HepG2 (cell line): Measurements from ENCODE around the gene GPLD1. TPM values are rescaled to one million over a fixed set of nuclear protein-coding genes. Genes with fewer than 3 reads are reported as not detected.
A peak's percentile ranks its signal among the peaks of the same experiment; 100 is the strongest.

Experiments used
- CBX1 ChIP-seq: IDR thresholded peaks from one replicate; pipeline ENCODE4 v1.6.1; 2016; ENCODE audit warnings: antibody characterized with exemption, low read depth
- CSRNP2 ChIP-seq: sonication (generic); formaldehyde crosslinking; conservative IDR thresholded peaks from 2 replicates; pipeline ENCODE4 v1.8.0; 2022; ENCODE audit warnings: low read depth, missing genetic modification reagents
- CTCF ChIP-seq: sonication (generic); formaldehyde crosslinking; IDR thresholded peaks from 2 replicates; pipeline ENCODE4 v1.5.0; 2020; ENCODE audit warnings: mild to moderate bottlenecking, missing genetic modification reagents, moderate library complexity
- E2F2 ChIP-seq: sonication (generic); formaldehyde crosslinking; IDR thresholded peaks from 2 replicates; pipeline ENCODE4 v1.4.0; 2020; ENCODE audit warnings: missing genetic modification reagents, borderline replicate concordance
- FLYWCH1 ChIP-seq: sonication (generic); formaldehyde crosslinking; IDR thresholded peaks from 2 replicates; pipeline ENCODE4 v1.8.1; 2023; ENCODE audit warnings: mild to moderate bottlenecking, missing genetic modification reagents
- HNF1B ChIP-seq: sonication (generic); formaldehyde crosslinking; IDR thresholded peaks from 2 replicates; pipeline ENCODE4 v1.5.1; 2020; ENCODE audit warnings: mild to moderate bottlenecking, moderate library complexity, missing genetic modification reagents
- ISL2 ChIP-seq: sonication (generic); formaldehyde crosslinking; IDR thresholded peaks from 2 replicates; pipeline ENCODE4 v1.5.0; 2020; ENCODE audit warnings: missing genetic modification reagents
- KDM3A ChIP-seq: IDR thresholded peaks from 2 replicates; pipeline ENCODE4 v1.6.1; 2018; ENCODE audit warnings: low read depth, missing compliant biosample characterization
- MED13 ChIP-seq: sonication (generic); formaldehyde crosslinking; IDR thresholded peaks from 2 replicates; pipeline ENCODE4 v1.5.0; 2020; ENCODE audit warnings: missing genetic modification reagents
- NRL ChIP-seq: sonication (generic); formaldehyde crosslinking; IDR thresholded peaks from 2 replicates; pipeline ENCODE4 v1.5.0; 2020; ENCODE audit warnings: missing genetic modification reagents, mild to moderate bottlenecking, moderate library complexity, borderline replicate concordance
- PAX8 ChIP-seq: sonication (generic); formaldehyde crosslinking; IDR thresholded peaks from 2 replicates; pipeline ENCODE4 v1.8.0; 2022; ENCODE audit warnings: mild to moderate bottlenecking, missing genetic modification reagents, borderline replicate concordance
- POLR2AphosphoS2 ChIP-seq: IDR thresholded peaks from 2 replicates; pipeline ENCODE4 v1.6.1; 2011; ENCODE audit warnings: low read depth, low read length, improper control_type of control experiment
- RBFOX2 ChIP-seq: fragments of 200-400 bp; formaldehyde crosslinking; IDR thresholded peaks from 2 replicates; pipeline ENCODE4 v1.6.1; 2017; ENCODE audit warnings: low read depth, mild to moderate bottlenecking, low read length
- RFX3 ChIP-seq: IDR thresholded peaks from 2 replicates; pipeline ENCODE4 v1.6.1; 2016; ENCODE audit warnings: missing biosample characterization, missing genetic modification reagents
- TCF7 ChIP-seq: sonication (generic); IDR thresholded peaks from 2 replicates; pipeline ENCODE4 v1.6.1; 2016; ENCODE audit warnings: antibody characterized with exemption, low read depth
- THRA ChIP-seq: sonication (generic); formaldehyde crosslinking; IDR thresholded peaks from 2 replicates; pipeline ENCODE4 v1.4.0; 2020; ENCODE audit warnings: missing genetic modification reagents, borderline replicate concordance
- ZIK1 ChIP-seq: sonication (generic); formaldehyde crosslinking; IDR thresholded peaks from 2 replicates; pipeline ENCODE4 v1.5.0; 2020; ENCODE audit warnings: mild to moderate bottlenecking, low read depth, missing genetic modification reagents, borderline replicate concordance
- ZNF143 ChIP-seq: sonication (generic); formaldehyde crosslinking; IDR thresholded peaks from 2 replicates; pipeline ENCODE4 v1.4.0; 2020; ENCODE audit warnings: missing genetic modification reagents
- ZNF430 ChIP-seq: sonication (generic); formaldehyde crosslinking; IDR thresholded peaks from 2 replicates; pipeline ENCODE4 v1.9.0; 2021; ENCODE audit warnings: mild to moderate bottlenecking, missing genetic modification reagents
- ZNF746 ChIP-seq: sonication (generic); formaldehyde crosslinking; IDR thresholded peaks from 2 replicates; pipeline ENCODE4 v1.8.0; 2022; ENCODE audit warnings: mild to moderate bottlenecking, missing genetic modification reagents
- ZUFSP ChIP-seq: sonication (generic); formaldehyde crosslinking; IDR thresholded peaks from 2 replicates; pipeline ENCODE4 v1.9.0; 2021; ENCODE audit warnings: missing genetic modification reagents, mild to moderate bottlenecking, borderline replicate concordance
- polyA plus RNA-seq, 8 experiments: library from polyadenylated mRNA; depleted of rRNA in 3 of 8; stranded (reverse) in 7 of 8; unstranded in 1 of 8; fragments of >200 nt; fragmentation: Illumina TruSeq in 4 of 8; extraction: Trizol in 4 of 8; gene quantifications; 2 replicates each; pipeline versions ENCODE4 v1.2.1 to v1.2.3, GENCODE V29; 2011 to 2016; ENCODE audit warnings: low read depth in 4 of 8, missing spikeins in 1 of 8, mixed read lengths in 1 of 8; ENCODE audit not compliant: insufficient read depth in 1 of 8
- total RNA-seq, 5 experiments: library from RNA; depleted of rRNA; stranded (reverse); fragments of >200 nt; fragmentation: Illumina TruSeq; extraction: Trizol; gene quantifications; 2 replicates each; pipeline ENCODE4 v1.2.3, GENCODE V29; 2016; ENCODE audit warnings: low read depth in 1 of 5

The GPLD1 gene
- total and polyA plus RNA-seq, 2 of the 13 experiments (the other 11 are each of a cell fraction or from before 2014, with no cell fraction given), result 6.2 to 7.6 TPM

- TF ChIP-seq ZUFSP (CRISPR knock-in tag), result no peak
- TF ChIP-seq POLR2AphosphoS2, result no peak
- no peak for TF ChIP-seq E2F2 (CRISPR knock-in tag)
- no peak for TF ChIP-seq ZNF143 (CRISPR knock-in tag)
- no peak for TF ChIP-seq RFX3 (CRISPR knock-in tag)
- TF ChIP-seq HNF1B (CRISPR knock-in tag), result no peak
- TF ChIP-seq CTCF (CRISPR knock-in tag), result peak; percentile 93
- no peak for TF ChIP-seq PAX8
- TF ChIP-seq TCF7, result no peak
- TF ChIP-seq KDM3A (CRISPR knock-in tag), result no peak
- no peak for TF ChIP-seq NRL
- TF ChIP-seq THRA (CRISPR knock-in tag), result peak; percentile 59; the same call in 1 of the 2 replicates
- no peak for TF ChIP-seq ZIK1
- no peak for TF ChIP-seq CBX1
- TF ChIP-seq RBFOX2, result no peak
- no peak for TF ChIP-seq CSRNP2
- TF ChIP-seq ZNF746, result no peak
- no peak for TF ChIP-seq ISL2 (CRISPR knock-in tag)
- TF ChIP-seq ZNF430 (CRISPR knock-in tag), result no peak
- no peak for TF ChIP-seq MED13 (CRISPR knock-in tag)
- TF ChIP-seq FLYWCH1 (CRISPR knock-in tag), result no peak
These were observed 31.7 kb upstream of the GPLD1 start (continued) for GRCh38 chr6:24520929-24521546.
